Measurements from ENCODE around the gene CHD6. TPM values are rescaled to one million over a fixed set of nuclear protein-coding genes. Genes with fewer than 3 reads are reported as not detected.

CHD6 gene
- total RNA-seq, 2 experiments from 2014 or later, result 114 to 126 TPM

GRCh38 chr20:41571006-41571405 is 47.2 kb downstream of the CHD6 start:
- no peak overlapping the region for H3K4me3 ChIP-seq (ENCODE audit: low read length)
- no peaks in the 10 kb centered on the region for H3K36me3 ChIP-seq (ENCODE audit: insufficient read depth, low read length)
- peaks cover 25% of the 10 kb centered on the region for H3K4me1 ChIP-seq (ENCODE audit: insufficient read depth, low read length)
- no peaks in the 10 kb centered on the region for H3K27me3 ChIP-seq (ENCODE audit: control insufficient read depth in 1 of 2, insufficient read depth in 2 of 2, low read length in 2 of 2)
- peaks cover 0 to 10% of the 10 kb centered on the region in 2 experiments for H3K9me3 ChIP-seq (ENCODE audit: control insufficient read depth in 1 of 2, insufficient read depth in 1 of 2, low read length in 2 of 2)
- no peak for DNase-seq
- intact Hi-C loops (cut with DNase I, micrococcal nuclease), result no loop called here
- POLR2A ChIA-PET, result interaction anchor here (0.6 kb wide), 2 partner anchors 143 to 381 kb away, joined by 3 to 5 read pairs; no protein-coding TSS in a partner anchor
- TF ChIP-seq CTCF (IDR thresholded peaks at IDR 0.05), result no peak
- Mint-ChIP-seq H3K4me3 (no peak overlapping the region), H3K27me3 (no peaks in the 10 kb centered on the region), H3K4me1 (ENCODE audit: low read depth) (peaks cover 88% of the 10 kb centered on the region), H3K36me3 (ENCODE audit: low read depth) (peaks cover 20% of the 10 kb centered on the region), H3K27ac (no peak overlapping the region), H3K9me3 (peaks cover 4% of the 10 kb centered on the region)
- CTCF ChIA-PET, result interaction anchor here (0.7 to 0.9 kb wide), 2 partner anchors 15 to 608 kb away, joined by 3 read pairs; no protein-coding TSS in a partner anchor
- no peak overlapping the region for H3K27ac ChIP-seq (ENCODE audit: low read depth in 1 of 2, low read length in 2 of 2)
- ATAC-seq (ENCODE audit: poor library complexity), result no peak

DNA sequence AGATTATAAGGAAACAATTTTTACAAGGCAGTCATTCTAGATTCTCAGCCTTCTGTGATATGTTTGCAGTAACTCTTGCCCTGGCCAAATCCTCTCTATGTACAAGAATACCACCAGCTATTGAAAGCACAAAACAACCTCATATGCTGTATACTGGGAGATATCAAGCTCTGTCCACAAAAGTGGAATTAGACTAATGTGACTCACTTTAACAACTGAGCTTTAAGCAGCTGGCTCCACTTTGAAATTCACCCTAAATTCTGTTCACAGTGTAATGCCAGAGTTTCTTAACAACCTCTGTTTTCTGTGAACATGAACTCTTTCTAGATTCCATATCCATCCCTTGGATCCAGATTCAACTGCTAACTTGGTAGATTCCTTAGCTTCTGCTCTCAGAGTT is 47.6 kb downstream of the CHD6 start:
- Mint-ChIP-seq H3K27me3 (no peaks in the 10 kb centered on the region), H3K27ac (no peak overlapping the region), H3K9me3 (peaks cover 4% of the 10 kb centered on the region), H3K4me3 (no peak overlapping the region), H3K36me3 (ENCODE audit: low read depth) (peaks cover 24% of the 10 kb centered on the region), H3K4me1 (ENCODE audit: low read depth) (peaks cover 90% of the 10 kb centered on the region)
- no peak overlapping the region for H3K4me3 ChIP-seq (ENCODE audit: low read length)
- ATAC-seq (ENCODE audit: poor library complexity) (no peak), DNase-seq (no peak)
- intact Hi-C loops (cut with DNase I, micrococcal nuclease), result no loop called here
- H3K27me3 ChIP-seq (ENCODE audit: control insufficient read depth in 1 of 2, insufficient read depth in 2 of 2, low read length in 2 of 2), result no peaks in the 10 kb centered on the region
- peaks cover 0 to 9% of the 10 kb centered on the region in 2 experiments for H3K9me3 ChIP-seq (ENCODE audit: control insufficient read depth in 1 of 2, insufficient read depth in 1 of 2, low read length in 2 of 2)
- no peak for TF ChIP-seq CTCF (IDR thresholded peaks at IDR 0.05)
- CTCF ChIA-PET, result interaction anchor here (0.7 kb wide), 1 partner anchor 608 kb away, joined by 3 read pairs; no protein-coding TSS in a partner anchor
- POLR2A ChIA-PET, result interaction anchor here (0.6 kb wide), 2 partner anchors 143 to 381 kb away, joined by 3 to 5 read pairs; no protein-coding TSS in a partner anchor
- peaks cover 25% of the 10 kb centered on the region for H3K4me1 ChIP-seq (ENCODE audit: insufficient read depth, low read length)
- H3K27ac ChIP-seq (ENCODE audit: low read depth in 1 of 2, low read length in 2 of 2), result no peak overlapping the region
- H3K36me3 ChIP-seq (ENCODE audit: insufficient read depth, low read length), result no peaks in the 10 kb centered on the region

- Histone ChIP-seq H3K4me3 (ENCODE audit: low read length) (no peak overlapping the region), H3K27ac (ENCODE audit: low read depth in 1 of 2, low read length in 2 of 2) (no peak overlapping the region), H3K36me3 (ENCODE audit: insufficient read depth, low read length) (no peaks in the 10 kb centered on the region), H3K9me3 (ENCODE audit: control insufficient read depth in 1 of 2, insufficient read depth in 1 of 2, low read length in 2 of 2) (no peaks in the 10 kb centered on the region), H3K4me1 (ENCODE audit: insufficient read depth, low read length) (peaks cover 13% of the 10 kb centered on the region), H3K27me3 (ENCODE audit: control insufficient read depth in 1 of 2, insufficient read depth in 2 of 2, low read length in 2 of 2) (no peaks in the 10 kb centered on the region)
- H3K27me3 Mint-ChIP-seq, result no peaks in the 10 kb centered on the region
- H3K4me3 Mint-ChIP-seq, result no peak overlapping the region
- peaks cover 25% of the 10 kb centered on the region for H3K36me3 Mint-ChIP-seq (ENCODE audit: low read depth)
- DNase-seq (no peak), ATAC-seq (ENCODE audit: poor library complexity) (no peak)
- H3K27ac Mint-ChIP-seq, result no peak overlapping the region
- no peaks in the 10 kb centered on the region for H3K9me3 Mint-ChIP-seq
- intact Hi-C loops (cut with DNase I, micrococcal nuclease), result no loop called here
- POLR2A ChIA-PET, result no interaction called here
- peaks cover 91% of the 10 kb centered on the region for H3K4me1 Mint-ChIP-seq (ENCODE audit: low read depth)
- TF ChIP-seq CTCF (IDR thresholded peaks at IDR 0.05), result no peak
- CTCF ChIA-PET, result no interaction called here
Observed at GRCh38 chr20:41567615-41568014, 50.6 kb downstream of the CHD6 start.
